GM18951 (cell line): ENCODE data around the gene FAM120AOS.

Experiments
- POLR2A ChIP-seq: IDR thresholded peaks from 4 replicates; pipeline ENCODE4 v1.6.1; 2011; ENCODE audit warnings: mild to moderate bottlenecking; ENCODE audit not compliant: insufficient read length, insufficient read depth; ENCODE audit errors: extremely low read depth
- in situ Hi-C: fragments of 300-500 bp; cut with MboI; formaldehyde crosslinking; loops from one replicate; pipeline ENCODE4 v1.12.0; 2022; ENCODE audit warnings: low sequenced_read_pairs, mixed read lengths, inconsistent platforms; ENCODE audit not compliant: unreplicated experiment

FAM120AOS gene

GRCh38 chr9:93477397-93477796 lies 24.0 kb upstream of the FAM120AOS start:
- TF ChIP-seq POLR2A: no peak
- in situ Hi-C loops: no loop called here

GRCh38 chr9:93476924-93477323 lies 23.5 kb upstream of the FAM120AOS start:
- no peak for TF ChIP-seq POLR2A
- in situ Hi-C loops: no loop called here

GRCh38 chr9:93475856-93476255 lies 22.5 kb upstream of the FAM120AOS start:
- no peak for TF ChIP-seq POLR2A
- in situ Hi-C loops: no loop called here

- in situ Hi-C loops: no loop called here
- TF ChIP-seq POLR2A: no peak
Observed at GRCh38 chr9:93475108-93475507, 21.7 kb upstream of the FAM120AOS start.

GRCh38 chr9:93473411-93473810 lies 20.0 kb upstream of the FAM120AOS start:
- in situ Hi-C loops: no loop called here
- no peak for TF ChIP-seq POLR2A

GRCh38 chr9:93471124-93471523 lies 17.7 kb upstream of the FAM120AOS start:
- no peak for TF ChIP-seq POLR2A
- in situ Hi-C loops: no loop called here

GRCh38 chr9:93470391-93470790 lies 17.0 kb upstream of the FAM120AOS start:
- in situ Hi-C loops: no loop called here
- no peak for TF ChIP-seq POLR2A

- no peak for TF ChIP-seq POLR2A
- in situ Hi-C loops: no loop called here
Observed at GRCh38 chr9:93468763-93469456, 15.5 kb upstream of the FAM120AOS start.

- in situ Hi-C loops: no loop called here
- TF ChIP-seq POLR2A: no peak
Observed at GRCh38 chr9:93467462-93467861, 14.1 kb upstream of the FAM120AOS start.

- in situ Hi-C loops: no loop called here
- no peak for TF ChIP-seq POLR2A
Observed at GRCh38 chr9:93467062-93467416, 13.7 kb upstream of the FAM120AOS start.

- in situ Hi-C loops: no loop called here
- no peak for TF ChIP-seq POLR2A
Observed at GRCh38 chr9:93466416-93467061, 13.2 kb upstream of the FAM120AOS start.

GRCh38 chr9:93465855-93466254 lies 12.5 kb upstream of the FAM120AOS start:
- in situ Hi-C loops: no loop called here
- TF ChIP-seq POLR2A: no peak

GRCh38 chr9:93464876-93465275 lies 11.5 kb upstream of the FAM120AOS start:
- no peak for TF ChIP-seq POLR2A
- in situ Hi-C loops: no loop called here

- in situ Hi-C loops: no loop called here
- TF ChIP-seq POLR2A: no peak
Observed at GRCh38 chr9:93464395-93464794, 11.0 kb upstream of the FAM120AOS start.
